GM23248 (cell line): Measurements from ENCODE around the gene UBR2. TPM values are rescaled to one million over a fixed set of nuclear protein-coding genes. Genes with fewer than 3 reads are reported as not detected.
A peak's percentile ranks its signal among the peaks of the same experiment; 100 is the strongest.

ENCODE experiments used
- DNase-seq: peaks from one replicate; pipeline ENCODE4 v3.0.0-alpha.2; 2015
- H2AFZ ChIP-seq: fragments of 200-600 bp; sonication (generic); 2 replicates; pipeline ENCODE4 v1.6.1; 2016; ENCODE audit warnings: antibody characterized with exemption
- H3F3A ChIP-seq: fragments of 200-600 bp; sonication (generic); 2 replicates; pipeline ENCODE4 v1.6.1; 2016; ENCODE audit warnings: mild to moderate bottlenecking, antibody characterized with exemption, mixed run types; ENCODE audit not compliant: insufficient read depth
- H3K27ac ChIP-seq: fragments of 200-600 bp; sonication (generic); 2 replicates; pipeline ENCODE4 v1.5.1; 2016; ENCODE audit warnings: mild to moderate bottlenecking
- H3K27me3 ChIP-seq: fragments of 200-600 bp; sonication (generic); replicated peaks from 2 replicates; pipeline ENCODE4 v1.6.1; 2016; ENCODE audit warnings: mild to moderate bottlenecking; ENCODE audit not compliant: insufficient read depth
- H3K36me3 ChIP-seq: fragments of 200-600 bp; sonication (generic); 2 replicates; pipeline ENCODE4 v1.6.1; 2016; ENCODE audit warnings: low read depth, mild to moderate bottlenecking
- H3K4me1 ChIP-seq: fragments of 200-600 bp; sonication (generic); 2 replicates; pipeline ENCODE4 v1.6.1; 2016; ENCODE audit warnings: mild to moderate bottlenecking; ENCODE audit not compliant: insufficient read depth
- H3K4me2 ChIP-seq: fragments of 200-600 bp; sonication (generic); one replicate; pipeline ENCODE4 v1.6.1; 2016; ENCODE audit warnings: mild to moderate bottlenecking; ENCODE audit not compliant: unreplicated experiment
- H3K4me3 ChIP-seq: fragments of 200-600 bp; sonication (generic); 2 replicates; pipeline ENCODE4 v1.5.1; 2016; ENCODE audit warnings: mild to moderate bottlenecking
- H3K79me2 ChIP-seq: fragments of 200-600 bp; sonication (generic); 2 replicates; pipeline ENCODE4 v1.6.1; 2016; ENCODE audit warnings: mild to moderate bottlenecking; ENCODE audit not compliant: insufficient read depth
- H3K9ac ChIP-seq: fragments of 200-600 bp; sonication (generic); 2 replicates; pipeline ENCODE4 v1.6.1; 2016; ENCODE audit warnings: mild to moderate bottlenecking
- H3K9me2 ChIP-seq: fragments of 200-600 bp; sonication (generic); 2 replicates; pipeline ENCODE4 v1.6.1; 2016; ENCODE audit warnings: mixed run types, mild to moderate bottlenecking, moderate library complexity; ENCODE audit not compliant: insufficient read depth
- H3K9me3 ChIP-seq: fragments of 200-600 bp; sonication (generic); one replicate; pipeline ENCODE4 v1.6.1; 2017; ENCODE audit warnings: low read depth
- H4K20me1 ChIP-seq: fragments of 200-600 bp; sonication (generic); 2 replicates; pipeline ENCODE4 v1.6.0; 2016; ENCODE audit not compliant: insufficient read depth
- EZH2 ChIP-seq: fragments of 200-600 bp; sonication (generic); IDR thresholded peaks from 2 replicates; pipeline ENCODE4 v1.6.1; 2018; ENCODE audit warnings: antibody characterized with exemption, mild to moderate bottlenecking; ENCODE audit not compliant: insufficient read depth, poor library complexity, severe bottlenecking
- EZH2phosphoT487 ChIP-seq: fragments of 200-600 bp; sonication (generic); IDR thresholded peaks from 2 replicates; pipeline ENCODE4 v1.6.1; 2018; ENCODE audit warnings: antibody characterized with exemption, moderate library complexity, mild to moderate bottlenecking, low read depth; ENCODE audit not compliant: insufficient read depth
- WGBS, 2 experiments: methylation state at CpG; one replicate each; pipeline ENCODE4 v1.1.6; 2015 to 2017; ENCODE audit warnings: low lambda C conversion rate in 2 of 2, low coverage in 1 of 2; ENCODE audit errors: missing lambda C conversion rate in 2 of 2; 5-methylcytosine and 5-hydroxymethylcytosine counted together
- in situ Hi-C: fragments of 300-500 bp; cut with MboI; formaldehyde crosslinking; loops from 2 replicates; pipeline ENCODE4 v1.15.0; 2020
- polyA plus RNA-seq: library from polyadenylated mRNA; unstranded; fragments of >200 nt; fragmentation: Nextera tagmentation; extraction: Ambion mirVana; gene quantifications from 2 replicates; pipeline ENCODE4 v1.2.1, GENCODE V29; 2016
- total RNA-seq: library from RNA; depleted of rRNA; stranded (reverse); fragments of >200 nt; shearing (Covaris generic); gene quantifications from 2 replicates; pipeline ENCODE4 v1.2.3, GENCODE V29; 2014

UBR2 gene
- total and polyA plus RNA-seq, 2 experiments from 2014 or later = 8.5 to 23.3 TPM

DNA sequence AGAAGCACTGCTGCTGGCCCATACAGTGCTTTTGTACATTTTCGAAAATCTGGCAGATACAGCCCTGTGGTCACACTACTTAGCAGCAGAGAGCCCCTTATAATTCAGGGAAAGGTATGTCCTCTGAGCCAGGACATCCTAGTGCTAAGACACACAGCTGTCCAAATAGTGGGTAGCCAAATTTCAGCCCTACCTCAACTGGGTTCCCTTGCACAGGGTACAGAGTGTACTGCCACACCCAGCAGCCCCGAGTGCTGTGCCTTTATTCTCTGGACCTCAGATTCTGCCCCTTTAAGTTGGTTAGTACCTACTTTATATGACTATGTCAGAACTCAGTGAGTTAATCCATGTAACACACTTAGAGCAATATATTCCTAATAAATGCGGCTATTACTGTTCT lies 111.0 kb downstream of the UBR2 start:
- Histone ChIP-seq H3K9me3 (no peaks in the 10 kb centered on the region), H3K9ac (no peak overlapping the region), H2AFZ (no peak overlapping the region), H3K4me2 (no peak overlapping the region), H3K27me3 (no peaks in the 10 kb centered on the region), H3K9me2 (no peaks in the 10 kb centered on the region), H3K4me1 (no peaks in the 10 kb centered on the region), H3K79me2 (no peaks in the 10 kb centered on the region), H3F3A (0 out of 2 replicates have a peak, but pooled peaks cover 5% of the 10 kb centered on the region), H3K4me3 (no peak overlapping the region), H3K27ac (no peak overlapping the region), H3K36me3 (peaks cover 63% of the 10 kb centered on the region), H4K20me1 (no peaks in the 10 kb centered on the region)
- in situ Hi-C loops = no loop called here
- 81 to 82% methylated on average over 3 of the region's 3 CpGs for WGBS, 2 experiments
- no peak for DNase-seq
- TF ChIP-seq EZH2 = no peak
- no peak for TF ChIP-seq EZH2phosphoT487

- Histone ChIP-seq H3K9ac (no peak overlapping the region), H3K4me2 (no peak overlapping the region), H3K27me3 (no peaks in the 10 kb centered on the region), H3K4me3 (no peak overlapping the region), H3K79me2 (no peaks in the 10 kb centered on the region), H3K9me3 (no peaks in the 10 kb centered on the region), H3K9me2 (no peaks in the 10 kb centered on the region), H2AFZ (no peak overlapping the region), H3K27ac (no peak overlapping the region), H4K20me1 (no peaks in the 10 kb centered on the region), H3K4me1 (no peaks in the 10 kb centered on the region), H3F3A (0 out of 2 replicates have a peak, but pooled peaks cover 5% of the 10 kb centered on the region), H3K36me3 (peaks cover 77% of the 10 kb centered on the region)
- WGBS, 2 experiments = 96 to 97% methylated on average over 5 of the region's 5 CpGs
- in situ Hi-C loops = no loop called here
- TF ChIP-seq EZH2phosphoT487 = no peak
- TF ChIP-seq EZH2 = no peak
- DNase-seq = no peak
Observed at GRCh38 chr6:42679358-42679757, 115.5 kb downstream of the UBR2 start.

DNA sequence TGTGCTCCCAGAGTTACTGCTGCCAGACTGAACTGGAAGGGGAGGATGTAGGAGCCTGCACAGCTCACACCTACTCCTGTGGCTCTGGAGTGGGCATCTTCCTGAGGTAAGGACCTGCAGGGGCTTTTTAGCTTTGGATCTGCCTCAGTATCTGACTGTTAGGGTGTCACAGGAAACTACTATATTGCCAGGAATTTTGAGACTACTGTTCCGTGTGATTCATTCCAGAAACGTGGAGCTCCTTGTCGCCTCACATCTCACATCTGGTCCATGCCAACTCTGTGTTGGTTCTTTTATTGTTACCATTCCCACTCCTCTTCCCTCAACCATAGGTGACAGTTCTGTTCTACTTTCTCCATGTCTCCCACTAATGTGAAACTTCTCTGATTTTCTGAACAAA lies 124.5 kb downstream of the UBR2 start:
- no peak overlapping the region for H3K4me3 ChIP-seq
- H3K4me2 ChIP-seq = peak overlapping the region; percentile 7
- H3K27me3 ChIP-seq = no peaks in the 10 kb centered on the region
- TF ChIP-seq EZH2phosphoT487 (no peak), EZH2 (no peak)
- peaks cover 46% of the 10 kb centered on the region for H3F3A ChIP-seq
- H2AFZ ChIP-seq = no peak overlapping the region
- no peak overlapping the region for H3K27ac ChIP-seq
- peaks cover 44% of the 10 kb centered on the region for H3K4me1 ChIP-seq
- H3K9ac ChIP-seq = no peak overlapping the region
- 21 to 38% methylated on average over 3 of the region's 3 CpGs for WGBS, 2 experiments
- H3K9me3 ChIP-seq = no peaks in the 10 kb centered on the region
- in situ Hi-C loops = no loop called here
- DNase-seq = peak; percentile 64
- H4K20me1 ChIP-seq = no peaks in the 10 kb centered on the region
- no peaks in the 10 kb centered on the region for H3K79me2 ChIP-seq
- peaks cover 46% of the 10 kb centered on the region for H3K36me3 ChIP-seq
- no peaks in the 10 kb centered on the region for H3K9me2 ChIP-seq

GRCh38 chr6:42689371-42689770 lies 125.5 kb downstream of the UBR2 start:
- Histone ChIP-seq H4K20me1 (no peaks in the 10 kb centered on the region), H3K4me3 (no peak overlapping the region), H2AFZ (no peak overlapping the region), H3K9me3 (no peaks in the 10 kb centered on the region), H3K79me2 (no peaks in the 10 kb centered on the region), H3K9me2 (no peaks in the 10 kb centered on the region), H3K9ac (no peak overlapping the region), H3K36me3 (peaks cover 40% of the 10 kb centered on the region), H3K27ac (no peak overlapping the region), H3K4me2 (no peak overlapping the region), H3K4me1 (peaks cover 55% of the 10 kb centered on the region), H3F3A (peaks cover 57% of the 10 kb centered on the region), H3K27me3 (no peaks in the 10 kb centered on the region)
- in situ Hi-C loops = no loop called here
- DNase-seq = no peak
- TF ChIP-seq EZH2 (no peak), EZH2phosphoT487 (no peak)
- WGBS, 2 experiments = 85 to 87% methylated on average over 7 of the region's 7 CpGs

DNA sequence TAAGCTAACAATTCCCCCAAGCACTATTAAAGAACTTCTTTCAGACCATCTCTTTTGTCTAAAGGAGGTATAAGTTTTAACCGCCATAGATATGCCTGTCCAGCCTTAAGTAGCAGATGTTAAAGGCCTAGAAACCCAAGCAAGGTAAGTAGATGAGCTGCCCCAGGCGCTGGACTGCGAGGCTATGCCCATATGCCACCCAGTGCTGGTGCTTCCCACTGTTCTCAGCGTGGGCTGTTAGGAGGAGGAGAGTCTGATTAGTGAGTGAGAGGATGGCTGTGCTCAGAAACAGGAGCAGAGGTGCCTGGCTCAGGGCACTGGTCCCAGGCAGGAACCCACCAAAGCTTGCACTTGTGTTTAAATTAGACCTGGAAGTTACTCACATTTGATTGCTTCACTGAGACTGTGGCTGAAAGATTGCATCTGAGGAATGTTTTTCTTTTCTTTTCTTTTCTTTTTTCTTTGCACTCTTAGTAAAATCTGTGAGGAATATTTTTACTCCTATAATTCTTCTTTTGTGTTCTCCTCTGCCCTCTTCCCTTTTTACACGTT lies 126.4 kb downstream of the UBR2 start:
- TF ChIP-seq EZH2 (no peak), EZH2phosphoT487 (no peak)
- Histone ChIP-seq H3F3A (peaks cover 66% of the 10 kb centered on the region), H2AFZ (no peak overlapping the region), H3K9me2 (no peaks in the 10 kb centered on the region), H3K9me3 (no peaks in the 10 kb centered on the region), H3K27ac (peak overlapping the region; percentile 80), H3K27me3 (no peaks in the 10 kb centered on the region), H3K79me2 (no peaks in the 10 kb centered on the region), H3K4me3 (no peak overlapping the region), H4K20me1 (no peaks in the 10 kb centered on the region), H3K4me2 (no peak overlapping the region), H3K4me1 (peaks cover 63% of the 10 kb centered on the region), H3K9ac (no peak overlapping the region; the same call in 1 of the 2 replicates), H3K36me3 (peaks cover 32% of the 10 kb centered on the region)
- in situ Hi-C loops = no loop called here
- DNase-seq = peak; percentile 61
- WGBS, 2 experiments = 87 to 92% methylated on average over 5 of the region's 5 CpGs
